GM23338 (cell line): Measurements from ENCODE around the gene TSPAN19.
A peak's percentile ranks its signal among the peaks of the same experiment; 100 is the strongest.

Source experiments
- CREB1 ChIP-seq: fragments of 250-450 bp; sonication (Bioruptor Pico); IDR thresholded peaks from 2 replicates; pipeline ENCODE4 v1.5.0; 2020; ENCODE audit warnings: low read depth, mild to moderate bottlenecking, moderate library complexity
- EZH2 ChIP-seq: fragments of 200-600 bp; sonication (generic); IDR thresholded peaks from one replicate; pipeline ENCODE4 v1.8.0; 2017; ENCODE audit warnings: antibody characterized with exemption, mild to moderate bottlenecking, low read depth; ENCODE audit not compliant: unreplicated experiment
- EZH2phosphoT487 ChIP-seq: fragments of 200-600 bp; sonication (generic); IDR thresholded peaks from one replicate; pipeline ENCODE4 v1.8.1; 2018; ENCODE audit warnings: antibody characterized with exemption; ENCODE audit not compliant: unreplicated experiment
- JUNB ChIP-seq: IDR thresholded peaks from one replicate; pipeline ENCODE4 v1.6.1; 2016; ENCODE audit warnings: antibody characterized with exemption; ENCODE audit not compliant: unreplicated experiment
- POLR2AphosphoS5 ChIP-seq: IDR thresholded peaks from 2 replicates; pipeline ENCODE4 v1.6.1; 2016; ENCODE audit warnings: antibody characterized with exemption, low read depth
- REST ChIP-seq: IDR thresholded peaks from one replicate; pipeline ENCODE4 v1.6.1; 2018; ENCODE audit warnings: antibody characterized with exemption; ENCODE audit not compliant: unreplicated experiment
- TF ChIP-seq, protein P1 (sequence below), 2 experiments: fragments of 200-600 bp in 1 of 2; sonication (generic) in 1 of 2; conservative IDR thresholded peaks; 2 replicates each; pipeline versions ENCODE4 v1.5.1 to v1.6.1; 2016 to 2017; ENCODE audit warnings: antibody characterized with exemption in 2 of 2, low read depth in 2 of 2, mild to moderate bottlenecking in 2 of 2, moderate library complexity in 1 of 2

- no peak for TF ChIP-seq JUNB
- TF ChIP-seq, protein P1, sequence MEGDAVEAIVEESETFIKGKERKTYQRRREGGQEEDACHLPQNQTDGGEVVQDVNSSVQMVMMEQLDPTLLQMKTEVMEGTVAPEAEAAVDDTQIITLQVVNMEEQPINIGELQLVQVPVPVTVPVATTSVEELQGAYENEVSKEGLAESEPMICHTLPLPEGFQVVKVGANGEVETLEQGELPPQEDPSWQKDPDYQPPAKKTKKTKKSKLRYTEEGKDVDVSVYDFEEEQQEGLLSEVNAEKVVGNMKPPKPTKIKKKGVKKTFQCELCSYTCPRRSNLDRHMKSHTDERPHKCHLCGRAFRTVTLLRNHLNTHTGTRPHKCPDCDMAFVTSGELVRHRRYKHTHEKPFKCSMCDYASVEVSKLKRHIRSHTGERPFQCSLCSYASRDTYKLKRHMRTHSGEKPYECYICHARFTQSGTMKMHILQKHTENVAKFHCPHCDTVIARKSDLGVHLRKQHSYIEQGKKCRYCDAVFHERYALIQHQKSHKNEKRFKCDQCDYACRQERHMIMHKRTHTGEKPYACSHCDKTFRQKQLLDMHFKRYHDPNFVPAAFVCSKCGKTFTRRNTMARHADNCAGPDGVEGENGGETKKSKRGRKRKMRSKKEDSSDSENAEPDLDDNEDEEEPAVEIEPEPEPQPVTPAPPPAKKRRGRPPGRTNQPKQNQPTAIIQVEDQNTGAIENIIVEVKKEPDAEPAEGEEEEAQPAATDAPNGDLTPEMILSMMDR (conservative IDR thresholded peaks at IDR 0.05; ENCODE audit: low read depth in 2 of 2): peak; percentile 24 to 39; a peak in 3 of 4 replicates
- TF ChIP-seq POLR2AphosphoS5: no peak
- TF ChIP-seq EZH2phosphoT487: no peak
- TF ChIP-seq EZH2: no peak
- no peak for TF ChIP-seq REST
- TF ChIP-seq CREB1 (CRISPR knock-in tag): no peak
These were observed 52.8 kb downstream of the TSPAN19 start for GRCh38 chr12:84983289-84983688.
